ENCODE measurements around the gene ETS1. TPM values are rescaled to one million over a fixed set of nuclear protein-coding genes. Genes with fewer than 3 reads are reported as not detected.
A peak's percentile ranks its signal among the peaks of the same experiment; 100 is the strongest.

Gene ETS1
- total and polyA plus RNA-seq, 2 experiments from 2014 or later, result 25.6 to 52.6 TPM

DNA sequence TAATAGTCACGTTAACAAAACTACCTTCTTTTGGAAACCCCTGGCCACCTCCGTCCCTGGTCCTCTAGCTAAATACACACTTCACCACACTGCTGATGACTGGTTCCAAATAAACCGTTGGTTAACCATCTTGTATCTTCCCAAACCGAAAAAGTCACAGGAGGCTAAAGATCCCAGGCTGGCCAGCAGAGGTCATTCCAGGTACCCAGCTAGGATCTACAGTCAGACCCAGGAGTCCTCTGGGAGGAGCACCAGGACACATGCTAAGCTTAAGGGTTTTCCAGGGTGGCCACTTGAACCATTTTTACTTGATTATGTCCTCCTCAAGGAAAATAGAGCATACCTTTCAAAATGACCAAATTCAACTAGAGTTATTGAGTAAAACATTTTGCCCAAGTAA lies 103.2 kb downstream of the ETS1 start:
- H3K27ac ChIP-seq (ENCODE audit: low read depth), result no peak overlapping the region
- Mint-ChIP-seq H3K27me3 (ENCODE audit: insufficient read depth, low read depth, poor library complexity) (peaks cover 2% of the 10 kb centered on the region), H3K27ac (no peak overlapping the region), H3K4me3 (no peak overlapping the region), H3K9me3 (no peaks in the 10 kb centered on the region; the same call in 2 of the 3 replicates), H3K4me1 (no peaks in the 10 kb centered on the region), H3K36me3 (ENCODE audit: low read depth) (peaks cover 24% of the 10 kb centered on the region)
- H3K4me1 ChIP-seq (ENCODE audit: insufficient read depth), result no peaks in the 10 kb centered on the region
- no peaks in the 10 kb centered on the region for H3K9me2 ChIP-seq (ENCODE audit: insufficient read depth)
- H3K4me2 ChIP-seq, result no peak overlapping the region
- TF ChIP-seq STAT1 (IDR thresholded peaks at IDR 0.05; ENCODE audit: unreplicated experiment), result no peak
- TF ChIP-seq, protein P1, sequence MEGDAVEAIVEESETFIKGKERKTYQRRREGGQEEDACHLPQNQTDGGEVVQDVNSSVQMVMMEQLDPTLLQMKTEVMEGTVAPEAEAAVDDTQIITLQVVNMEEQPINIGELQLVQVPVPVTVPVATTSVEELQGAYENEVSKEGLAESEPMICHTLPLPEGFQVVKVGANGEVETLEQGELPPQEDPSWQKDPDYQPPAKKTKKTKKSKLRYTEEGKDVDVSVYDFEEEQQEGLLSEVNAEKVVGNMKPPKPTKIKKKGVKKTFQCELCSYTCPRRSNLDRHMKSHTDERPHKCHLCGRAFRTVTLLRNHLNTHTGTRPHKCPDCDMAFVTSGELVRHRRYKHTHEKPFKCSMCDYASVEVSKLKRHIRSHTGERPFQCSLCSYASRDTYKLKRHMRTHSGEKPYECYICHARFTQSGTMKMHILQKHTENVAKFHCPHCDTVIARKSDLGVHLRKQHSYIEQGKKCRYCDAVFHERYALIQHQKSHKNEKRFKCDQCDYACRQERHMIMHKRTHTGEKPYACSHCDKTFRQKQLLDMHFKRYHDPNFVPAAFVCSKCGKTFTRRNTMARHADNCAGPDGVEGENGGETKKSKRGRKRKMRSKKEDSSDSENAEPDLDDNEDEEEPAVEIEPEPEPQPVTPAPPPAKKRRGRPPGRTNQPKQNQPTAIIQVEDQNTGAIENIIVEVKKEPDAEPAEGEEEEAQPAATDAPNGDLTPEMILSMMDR (conservative IDR thresholded peaks at IDR 0.05; ENCODE audit: low read depth in 2 of 2), result peak; percentile 52 to 68
- no peak for TF ChIP-seq POLR2AphosphoS5 (IDR thresholded peaks at IDR 0.05; ENCODE audit: low read depth)
- H3F3A ChIP-seq (replicated peaks; ENCODE audit: low read depth), result 0 out of 2 replicates have a peak, but pooled peaks cover 3% of the 10 kb centered on the region
- peak; percentile 82 for ATAC-seq
- H4K20me1 ChIP-seq (replicated peaks; ENCODE audit: insufficient read depth), result peaks cover 6% of the 10 kb centered on the region
- no peaks in the 10 kb centered on the region for H3K27me3 ChIP-seq (ENCODE audit: insufficient read depth)
- peaks cover 4% of the 10 kb centered on the region; the same call in 1 of the 2 replicates for H3K79me2 ChIP-seq (replicated peaks; ENCODE audit: insufficient read depth)
- peak; percentile 40 for DNase-seq (ENCODE audit: low spot score)
- no peak overlapping the region for H2AFZ ChIP-seq
- no peak overlapping the region for H3K4me3 ChIP-seq
- peaks cover 20% of the 10 kb centered on the region for H3K36me3 ChIP-seq (ENCODE audit: insufficient read depth)

DNA sequence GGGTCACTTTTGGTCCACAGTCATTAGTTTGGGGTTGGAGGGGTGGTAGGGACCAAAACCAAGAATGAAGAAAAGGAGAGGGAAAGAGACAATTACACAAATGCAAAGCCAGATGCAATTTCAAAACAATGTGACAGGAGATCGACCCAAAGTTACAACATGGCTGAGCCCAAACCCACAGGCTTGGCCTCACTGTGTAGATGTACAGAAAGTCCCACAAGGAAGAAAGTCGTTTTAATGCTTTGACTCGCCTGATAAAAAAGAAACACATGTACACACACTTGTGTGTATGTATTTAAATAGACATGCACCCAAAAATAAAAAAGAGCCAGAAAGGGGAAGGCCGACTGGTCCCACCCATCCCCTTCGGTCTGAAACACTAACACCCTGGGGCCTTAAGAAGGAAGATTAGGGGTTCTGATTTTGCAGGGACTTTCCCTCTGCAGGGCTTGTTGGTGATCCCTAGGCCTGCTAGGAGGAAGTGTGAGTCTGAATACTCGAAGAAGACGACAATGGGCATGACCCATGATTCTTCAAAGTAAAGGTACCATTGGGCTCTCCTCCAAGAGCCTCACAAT lies 104.1 kb downstream of the ETS1 start:
- peaks cover 24% of the 10 kb centered on the region for H3K36me3 Mint-ChIP-seq (ENCODE audit: low read depth)
- peaks cover 2% of the 10 kb centered on the region for H3K27me3 Mint-ChIP-seq (ENCODE audit: insufficient read depth, low read depth, poor library complexity)
- H3K4me1 Mint-ChIP-seq, result no peaks in the 10 kb centered on the region
- H3K9me3 Mint-ChIP-seq, result no peaks in the 10 kb centered on the region; the same call in 2 of the 3 replicates
- H3K9me2 ChIP-seq (ENCODE audit: insufficient read depth), result no peaks in the 10 kb centered on the region
- H2AFZ ChIP-seq, result no peak overlapping the region
- H3K27ac ChIP-seq (ENCODE audit: low read depth), result no peak overlapping the region
- no peaks in the 10 kb centered on the region for H3K4me1 ChIP-seq (ENCODE audit: insufficient read depth)
- no peak overlapping the region for H3K27ac Mint-ChIP-seq
- H3F3A ChIP-seq (replicated peaks; ENCODE audit: low read depth), result 0 out of 2 replicates have a peak, but pooled peaks cover 3% of the 10 kb centered on the region
- peaks cover 12% of the 10 kb centered on the region for H4K20me1 ChIP-seq (replicated peaks; ENCODE audit: insufficient read depth)
- H3K4me3 ChIP-seq, result no peak overlapping the region
- H3K4me2 ChIP-seq, result no peak overlapping the region
- no peaks in the 10 kb centered on the region for H3K27me3 ChIP-seq (ENCODE audit: insufficient read depth)
- DNase-seq (ENCODE audit: low spot score) (no peak), ATAC-seq (no peak)
- no peak overlapping the region for H3K4me3 Mint-ChIP-seq
- peaks cover 18% of the 10 kb centered on the region for H3K36me3 ChIP-seq (ENCODE audit: insufficient read depth)
- peaks cover 4% of the 10 kb centered on the region; the same call in 1 of the 2 replicates for H3K79me2 ChIP-seq (replicated peaks; ENCODE audit: insufficient read depth)
- TF ChIP-seq ZNF331 (CRISPR knock-in tag; IDR thresholded peaks at IDR 0.05; ENCODE audit: low read depth) (no peak), EZH2 (IDR thresholded peaks at IDR 0.05; ENCODE audit: low read depth, unreplicated experiment) (no peak), ZNF462 (CRISPR knock-in tag; IDR thresholded peaks at IDR 0.05) (no peak), POLR2AphosphoS5 (IDR thresholded peaks at IDR 0.05; ENCODE audit: low read depth) (no peak), STAT1 (IDR thresholded peaks at IDR 0.05; ENCODE audit: unreplicated experiment) (no peak), CREB1 (CRISPR knock-in tag; IDR thresholded peaks at IDR 0.05; ENCODE audit: low read depth) (no peak), NANOG (IDR thresholded peaks at IDR 0.05; ENCODE audit: borderline replicate concordance) (no peak), ZNF114 (CRISPR knock-in tag; IDR thresholded peaks at IDR 0.05) (no peak), JUNB (IDR thresholded peaks at IDR 0.05; ENCODE audit: unreplicated experiment) (no peak), EZH2phosphoT487 (IDR thresholded peaks at IDR 0.05; ENCODE audit: unreplicated experiment) (no peak)
- TF ChIP-seq, protein P1 (conservative IDR thresholded peaks at IDR 0.05; ENCODE audit: low read depth in 2 of 2), result no peak
